ENCODE data around the gene ZNF213.

Gene ZNF213

DNA sequence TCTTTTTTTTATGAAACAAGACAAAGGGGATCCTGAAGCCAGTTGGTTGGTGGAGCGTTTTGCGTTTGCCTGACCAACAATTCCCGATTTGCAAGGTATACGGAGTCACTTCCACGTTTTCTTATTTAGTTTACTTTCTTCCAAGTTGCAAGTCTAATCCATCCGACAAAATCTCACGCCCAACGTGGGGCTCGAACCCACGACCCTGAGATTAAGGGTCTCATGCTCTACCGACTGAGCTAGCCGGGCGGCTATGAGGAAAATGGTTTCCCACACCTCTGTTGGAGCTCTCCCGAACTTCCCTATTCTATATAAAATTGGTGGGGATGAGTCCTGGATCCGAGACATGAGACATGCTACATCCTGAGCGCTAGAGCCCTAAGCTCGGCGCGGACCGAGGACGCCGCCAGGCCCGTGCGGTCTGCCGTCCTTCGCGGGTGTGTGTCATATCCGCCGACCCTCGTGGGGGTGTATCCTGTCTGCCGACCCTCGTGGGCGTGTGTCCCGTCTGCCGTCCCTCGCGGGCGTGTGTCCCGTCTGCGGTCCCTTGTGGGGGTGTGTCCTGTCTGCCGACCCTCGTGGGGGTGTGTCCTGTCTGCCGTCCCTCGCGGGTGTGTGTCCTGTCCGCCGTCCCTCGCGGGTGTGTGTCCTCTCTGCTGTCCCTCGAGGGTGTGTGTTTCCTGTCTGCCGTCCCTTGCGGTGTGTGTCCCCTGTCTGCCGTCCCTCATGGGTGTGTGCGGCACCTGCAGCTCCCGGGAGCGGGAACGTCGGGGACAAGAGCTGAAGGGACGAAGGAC lies 22.6 kb downstream of the ZNF213 start (continued):
- peak; percentile 45; the same call in 1 of the 2 replicates for TF ChIP-seq ZNF449 (tag by site-specific recombination; IDR thresholded peaks at IDR 0.05)
- TF ChIP-seq ZNF19 (tag by site-specific recombination; IDR thresholded peaks at IDR 0.05; ENCODE audit: low read depth) = no peak
- 0 out of 2 replicates have a peak, but pooled peaks have one; percentile 33 for TF ChIP-seq ZNF843 (tag by site-specific recombination; IDR thresholded peaks at IDR 0.05)
- TF ChIP-seq ZNF629 (tag by site-specific recombination; IDR thresholded peaks at IDR 0.05) = peak; percentile 81
- TF ChIP-seq ZNF621 (tag by site-specific recombination; IDR thresholded peaks at IDR 0.05) = no peak
- TF ChIP-seq, protein P1, sequence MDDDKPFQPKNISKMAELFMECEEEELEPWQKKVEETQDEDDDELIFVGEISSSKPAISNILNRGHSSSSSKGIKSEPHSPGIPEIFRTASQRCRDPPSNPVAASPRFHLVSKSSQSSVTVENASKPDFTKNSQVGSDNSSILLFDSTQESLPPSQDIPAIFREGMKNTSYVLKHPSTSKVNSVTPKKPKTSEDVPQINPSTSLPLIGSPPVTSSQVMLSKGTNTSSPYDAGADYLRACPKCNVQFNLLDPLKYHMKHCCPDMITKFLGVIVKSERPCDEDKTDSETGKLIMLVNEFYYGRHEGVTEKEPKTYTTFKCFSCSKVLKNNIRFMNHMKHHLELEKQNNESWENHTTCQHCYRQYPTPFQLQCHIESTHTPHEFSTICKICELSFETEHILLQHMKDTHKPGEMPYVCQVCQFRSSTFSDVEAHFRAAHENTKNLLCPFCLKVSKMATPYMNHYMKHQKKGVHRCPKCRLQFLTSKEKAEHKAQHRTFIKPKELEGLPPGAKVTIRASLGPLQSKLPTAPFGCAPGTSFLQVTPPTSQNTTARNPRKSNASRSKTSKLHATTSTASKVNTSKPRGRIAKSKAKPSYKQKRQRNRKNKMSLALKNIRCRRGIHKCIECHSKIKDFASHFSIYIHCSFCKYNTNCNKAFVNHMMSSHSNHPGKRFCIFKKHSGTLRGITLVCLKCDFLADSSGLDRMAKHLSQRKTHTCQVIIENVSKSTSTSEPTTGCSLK (tag by site-specific recombination; IDR thresholded peaks at IDR 0.05) = no peak
- peak; percentile 63 for TF ChIP-seq SP3 (tag by site-specific recombination; IDR thresholded peaks at IDR 0.05)
- TF ChIP-seq ZNF211 (tag by site-specific recombination; IDR thresholded peaks at IDR 0.05; ENCODE audit: low read depth) = no peak
- no peak for TF ChIP-seq ZNF530 (tag by site-specific recombination; IDR thresholded peaks at IDR 0.05; ENCODE audit: low read depth)
- TF ChIP-seq ZNF664 (tag by site-specific recombination; IDR thresholded peaks at IDR 0.05) = no peak
- peak; percentile 95 for TF ChIP-seq ZBTB48 (tag by site-specific recombination; IDR thresholded peaks at IDR 0.05)
- TF ChIP-seq, protein P2, sequence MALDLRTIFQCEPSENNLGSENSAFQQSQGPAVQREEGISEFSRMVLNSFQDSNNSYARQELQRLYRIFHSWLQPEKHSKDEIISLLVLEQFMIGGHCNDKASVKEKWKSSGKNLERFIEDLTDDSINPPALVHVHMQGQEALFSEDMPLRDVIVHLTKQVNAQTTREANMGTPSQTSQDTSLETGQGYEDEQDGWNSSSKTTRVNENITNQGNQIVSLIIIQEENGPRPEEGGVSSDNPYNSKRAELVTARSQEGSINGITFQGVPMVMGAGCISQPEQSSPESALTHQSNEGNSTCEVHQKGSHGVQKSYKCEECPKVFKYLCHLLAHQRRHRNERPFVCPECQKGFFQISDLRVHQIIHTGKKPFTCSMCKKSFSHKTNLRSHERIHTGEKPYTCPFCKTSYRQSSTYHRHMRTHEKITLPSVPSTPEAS (tag by site-specific recombination; IDR thresholded peaks at IDR 0.05) = peak; percentile 46; the same call in 1 of the 2 replicates
- no peak for TF ChIP-seq ZNF555 (tag by site-specific recombination; conservative IDR thresholded peaks at IDR 0.05)
- no peak; the same call in 1 of the 2 replicates for TF ChIP-seq ZNF341 (tag by site-specific recombination; IDR thresholded peaks at IDR 0.05; ENCODE audit: low read depth)
- no peak for TF ChIP-seq PRDM4 (tag by site-specific recombination; IDR thresholded peaks at IDR 0.05)
- TF ChIP-seq ZSCAN5A (tag by site-specific recombination; IDR thresholded peaks at IDR 0.05) = 0 out of 2 replicates have a peak, but pooled peaks have one; percentile 15
- TF ChIP-seq ZNF654 (tag by site-specific recombination; IDR thresholded peaks at IDR 0.05; ENCODE audit: low read depth) = no peak
- TF ChIP-seq KLF17 (tag by site-specific recombination; IDR thresholded peaks at IDR 0.05) = peak; percentile 63
- TF ChIP-seq ZNF121 (tag by site-specific recombination; IDR thresholded peaks at IDR 0.05) = no peak
- TF ChIP-seq ZNF692 (tag by site-specific recombination; IDR thresholded peaks at IDR 0.05) = peak; percentile 66
- TF ChIP-seq SP7 (tag by site-specific recombination; IDR thresholded peaks at IDR 0.05) = peak; percentile 53
- no peak for TF ChIP-seq ELK4 (IDR thresholded peaks at IDR 0.05; ENCODE audit: borderline replicate concordance, low read depth, low read length)
- TF ChIP-seq ZNF521 (tag by site-specific recombination; IDR thresholded peaks at IDR 0.05) = no peak
- TF ChIP-seq ZNF433 (tag by site-specific recombination; IDR thresholded peaks at IDR 0.05; ENCODE audit: low read depth) = no peak

Measured in HEK293 (cell line).